Thyroid gland (tissue), 4 donors: Measurements from ENCODE around the gene RBM28.

Source experiments
- POLR2A ChIP-seq, 2 donors: fragments of 450-650 bp; IDR thresholded peaks; one replicate each; pipeline ENCODE4 v1.6.1; 2017; ENCODE audit warnings: antibody characterized with exemption in 2 of 2, mild to moderate bottlenecking in 2 of 2, moderate library complexity in 1 of 2
- TF ChIP-seq, protein P1 (sequence below), 6 experiments: fragments of 200-600 bp in 3 of 6; fragments of 450-650 bp in 3 of 6; sonication (generic) in 3 of 6; IDR thresholded peaks; one replicate each; pipeline ENCODE4 v1.5.1; 2016 to 2019; ENCODE audit warnings: antibody characterized with exemption in 6 of 6, mild to moderate bottlenecking in 2 of 6, inconsistent platforms in 1 of 6, moderate library complexity in 1 of 6

DNA sequence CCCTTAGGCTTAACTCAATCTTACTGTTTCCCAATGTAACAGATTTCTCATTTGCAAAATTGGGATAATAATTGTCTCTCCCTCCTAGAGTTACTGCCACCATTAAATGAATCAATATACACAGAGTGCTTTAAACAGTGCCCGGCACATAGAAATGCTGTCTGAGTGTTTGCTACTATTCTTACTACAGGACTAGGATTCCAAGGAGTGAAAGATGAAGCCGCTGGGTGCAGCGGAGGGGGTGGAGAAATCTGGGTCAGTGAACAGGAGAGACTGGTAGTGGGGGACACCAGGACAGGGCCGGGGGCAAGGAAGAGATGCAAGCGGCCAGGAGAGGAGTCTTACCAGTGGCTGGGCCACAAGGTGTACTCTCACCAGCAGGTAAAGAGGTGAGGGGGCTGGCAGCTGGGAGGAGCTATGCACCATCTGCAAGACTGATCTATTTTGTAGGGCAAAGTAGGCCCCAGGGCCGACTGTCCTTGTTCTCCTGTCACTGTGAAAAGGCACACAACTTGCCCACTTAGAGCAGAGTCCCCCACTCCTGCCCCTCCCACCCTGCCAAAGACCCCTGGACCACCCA is 36.3 kb upstream of the RBM28 start:
- TF ChIP-seq, protein P1, sequence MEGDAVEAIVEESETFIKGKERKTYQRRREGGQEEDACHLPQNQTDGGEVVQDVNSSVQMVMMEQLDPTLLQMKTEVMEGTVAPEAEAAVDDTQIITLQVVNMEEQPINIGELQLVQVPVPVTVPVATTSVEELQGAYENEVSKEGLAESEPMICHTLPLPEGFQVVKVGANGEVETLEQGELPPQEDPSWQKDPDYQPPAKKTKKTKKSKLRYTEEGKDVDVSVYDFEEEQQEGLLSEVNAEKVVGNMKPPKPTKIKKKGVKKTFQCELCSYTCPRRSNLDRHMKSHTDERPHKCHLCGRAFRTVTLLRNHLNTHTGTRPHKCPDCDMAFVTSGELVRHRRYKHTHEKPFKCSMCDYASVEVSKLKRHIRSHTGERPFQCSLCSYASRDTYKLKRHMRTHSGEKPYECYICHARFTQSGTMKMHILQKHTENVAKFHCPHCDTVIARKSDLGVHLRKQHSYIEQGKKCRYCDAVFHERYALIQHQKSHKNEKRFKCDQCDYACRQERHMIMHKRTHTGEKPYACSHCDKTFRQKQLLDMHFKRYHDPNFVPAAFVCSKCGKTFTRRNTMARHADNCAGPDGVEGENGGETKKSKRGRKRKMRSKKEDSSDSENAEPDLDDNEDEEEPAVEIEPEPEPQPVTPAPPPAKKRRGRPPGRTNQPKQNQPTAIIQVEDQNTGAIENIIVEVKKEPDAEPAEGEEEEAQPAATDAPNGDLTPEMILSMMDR (IDR thresholded peaks at IDR 0.05): no peak
- TF ChIP-seq POLR2A (IDR thresholded peaks at IDR 0.05): no peak
